ENCODE data around the gene AP3M1.

AP3M1 gene

DNA sequence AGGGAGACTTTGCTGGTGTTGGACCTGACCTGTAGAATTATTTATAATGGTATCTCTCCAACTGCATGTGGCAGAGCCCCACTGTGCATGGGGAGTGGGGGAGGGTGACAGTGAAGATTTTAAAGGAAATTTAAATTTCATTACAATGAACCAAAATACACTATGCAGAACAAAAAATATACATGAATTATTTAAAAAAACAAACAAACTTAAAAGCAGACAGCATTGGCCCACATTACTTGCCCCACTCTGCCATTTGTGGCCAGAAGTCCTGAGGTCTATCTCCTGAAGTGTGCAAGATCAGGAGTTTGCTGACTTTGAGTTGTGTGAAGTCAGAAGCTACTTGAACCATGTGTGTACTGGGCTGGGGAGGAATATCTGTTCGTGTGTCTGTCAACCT lies 40.5 kb downstream of the AP3M1 start:
- no peak for DNase-seq

DNA sequence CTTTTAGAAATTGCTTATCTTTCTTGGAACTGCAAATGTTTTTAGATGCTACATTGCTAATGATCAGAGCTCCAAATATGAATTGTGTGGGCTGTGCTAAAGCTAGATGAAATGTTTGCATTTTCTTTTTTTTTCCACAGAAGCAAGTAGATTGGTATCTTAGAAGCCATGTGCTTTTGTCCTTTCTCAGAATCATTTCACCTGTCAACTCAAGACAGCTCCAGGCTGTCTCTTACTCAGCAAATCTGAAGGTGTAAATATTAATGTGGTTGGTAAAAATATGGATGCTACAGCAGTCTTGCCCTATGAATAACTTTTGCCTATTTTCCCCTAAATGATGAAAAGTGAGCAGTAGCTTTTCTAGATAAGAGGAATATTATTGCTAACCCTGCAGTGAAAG lies 41.2 kb downstream of the AP3M1 start:
- no peak for DNase-seq

DNA sequence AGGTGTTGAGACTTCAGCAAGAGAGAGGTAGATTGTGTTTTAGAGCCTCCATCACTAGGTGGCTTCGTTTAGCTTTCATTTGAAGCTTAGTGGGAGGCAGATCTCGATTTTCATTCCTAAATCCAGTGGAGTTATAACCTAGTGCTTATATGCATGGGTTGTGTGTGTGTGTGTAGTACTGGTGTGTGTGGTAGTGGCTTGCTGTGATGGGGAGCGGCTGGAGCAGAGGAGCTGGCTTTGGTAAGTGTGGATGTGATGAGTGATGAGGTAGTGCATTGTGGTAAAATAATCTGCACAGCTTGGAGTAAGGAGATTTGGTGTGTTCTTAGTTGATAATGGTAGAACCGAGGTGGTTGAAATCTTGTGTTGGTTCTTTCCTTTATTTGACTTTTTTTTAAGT lies 43.2 kb downstream of the AP3M1 start:
- DNase-seq: no peak

DNA sequence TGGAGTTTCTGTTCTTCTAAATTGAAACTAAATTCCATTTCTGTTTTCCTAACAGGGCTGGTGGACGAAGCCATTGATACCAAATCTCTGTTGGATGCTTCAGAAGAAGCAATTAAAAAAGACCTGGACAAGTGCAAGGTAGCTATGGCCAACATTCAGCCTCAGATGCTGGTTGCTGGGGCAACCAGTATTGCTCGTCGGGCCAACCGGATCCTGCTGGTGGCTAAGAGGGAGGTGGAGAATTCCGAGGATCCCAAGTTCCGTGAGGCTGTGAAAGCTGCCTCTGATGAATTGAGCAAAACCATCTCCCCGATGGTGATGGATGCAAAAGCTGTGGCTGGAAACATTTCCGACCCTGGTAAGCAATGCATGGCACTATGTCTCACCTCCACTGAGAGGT lies 45.6 kb downstream of the AP3M1 start:
- DNase-seq: no peak

DNA sequence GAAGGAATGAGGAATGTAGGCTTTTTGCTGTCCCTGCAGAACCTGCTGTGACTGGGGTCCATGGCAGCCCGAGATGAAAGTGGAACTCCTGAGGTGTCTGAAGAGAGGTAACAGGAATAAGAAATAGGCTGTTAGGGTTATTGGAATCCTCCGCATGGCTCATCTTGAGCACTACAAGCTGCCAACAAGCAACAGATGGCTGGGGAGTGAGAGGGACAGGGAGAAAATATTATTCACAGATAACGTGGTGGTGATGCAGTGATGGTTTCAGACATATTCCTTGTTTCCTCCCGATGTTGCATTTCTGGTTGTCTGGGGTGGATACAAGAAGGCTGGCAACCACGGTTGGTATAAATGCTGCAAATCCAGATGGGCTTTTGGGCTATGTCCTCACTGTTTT lies 46.1 kb downstream of the AP3M1 start:
- no peak for DNase-seq

DNA sequence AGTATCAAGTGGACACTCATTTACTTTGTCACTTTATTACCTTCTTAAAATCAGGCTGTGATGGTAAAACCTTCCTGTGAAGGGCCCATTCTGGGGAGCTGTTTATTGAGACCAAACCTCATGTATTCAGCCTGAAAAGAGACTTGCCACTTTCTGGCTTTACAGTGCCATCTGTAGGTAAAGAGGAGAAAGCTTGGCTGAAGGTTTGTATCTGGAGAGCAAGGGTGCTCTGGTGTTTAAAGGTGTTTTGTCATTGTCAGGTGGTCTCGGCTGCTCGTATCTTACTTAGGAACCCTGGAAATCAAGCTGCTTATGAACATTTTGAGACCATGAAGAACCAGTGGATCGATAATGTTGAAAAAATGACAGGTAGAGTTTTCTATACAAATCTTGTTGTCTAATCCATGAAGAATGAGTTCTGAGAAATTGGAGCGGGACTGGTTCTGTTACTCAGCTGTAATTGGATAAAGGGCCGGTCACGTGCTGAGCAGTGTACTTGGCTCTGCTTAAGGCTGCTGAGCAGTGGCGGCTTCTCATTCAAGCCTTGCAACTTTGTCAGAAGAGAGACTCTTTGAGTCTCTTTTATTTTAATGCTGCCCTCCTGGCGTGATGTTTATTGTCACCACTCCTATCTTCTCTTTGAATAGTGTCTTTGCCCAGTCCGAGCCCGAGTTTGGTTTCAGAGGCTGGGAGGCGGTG lies 46.9 kb downstream of the AP3M1 start:
- DNase-seq: no peak

DNA sequence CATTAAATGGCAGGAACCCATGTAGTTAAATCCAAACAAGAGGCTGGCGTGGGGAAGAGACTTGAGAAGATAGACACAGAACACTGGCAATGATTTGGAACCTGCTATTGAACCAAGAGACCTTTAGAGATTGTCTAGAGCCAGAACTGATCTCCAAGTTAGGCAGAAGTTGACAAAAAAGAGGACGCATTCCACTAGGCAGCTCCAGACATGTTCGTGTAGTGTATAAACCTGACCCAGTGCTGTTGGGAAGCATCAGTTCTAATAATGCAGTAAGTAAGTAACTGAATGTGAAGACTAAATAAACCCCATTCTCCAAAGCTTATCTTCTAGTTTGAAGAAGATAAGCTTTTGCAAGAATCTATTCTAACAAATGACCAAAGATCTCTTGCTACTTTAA lies 50.8 kb downstream of the AP3M1 start:
- DNase-seq: no peak

DNA sequence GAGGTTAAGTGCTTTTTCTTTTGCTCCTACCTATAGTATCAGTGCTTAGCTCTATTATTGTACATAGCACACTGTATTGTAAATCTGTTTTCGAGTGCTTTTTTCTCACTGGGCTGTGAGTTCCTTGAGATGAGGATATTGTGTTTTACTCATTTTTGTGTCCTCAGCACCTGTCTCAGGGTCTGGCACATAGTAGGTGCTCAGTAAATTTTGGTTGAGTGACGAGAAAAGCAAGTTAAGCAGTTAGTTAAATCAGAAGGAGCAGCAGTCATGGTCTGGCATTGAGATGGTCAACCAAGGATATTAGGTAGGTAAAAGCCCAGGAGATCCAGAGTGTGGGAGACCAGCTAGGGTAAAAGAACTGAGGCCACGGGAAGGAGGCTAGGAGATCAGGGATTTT lies 51.2 kb downstream of the AP3M1 start:
- DNase-seq: no peak

DNA sequence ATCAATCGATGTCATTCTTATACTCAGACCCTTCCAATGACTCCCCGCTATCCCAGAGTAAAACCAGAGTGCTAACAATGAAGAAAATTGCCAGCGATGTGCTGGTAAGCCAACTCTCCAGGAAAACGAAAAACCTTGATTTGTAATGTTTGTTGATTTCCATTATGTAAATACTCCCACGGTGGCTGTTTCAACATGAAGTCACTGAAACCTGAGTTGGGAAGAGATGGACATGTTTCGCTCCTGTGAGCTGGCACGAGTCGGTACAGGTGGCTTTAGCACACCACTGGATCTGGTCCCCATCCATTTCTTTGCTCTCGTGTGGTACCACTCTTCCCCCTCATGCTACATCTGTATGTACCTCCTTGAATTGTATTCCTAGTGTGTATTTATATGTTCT lies 52.9 kb downstream of the AP3M1 start:
- no peak for DNase-seq

DNA sequence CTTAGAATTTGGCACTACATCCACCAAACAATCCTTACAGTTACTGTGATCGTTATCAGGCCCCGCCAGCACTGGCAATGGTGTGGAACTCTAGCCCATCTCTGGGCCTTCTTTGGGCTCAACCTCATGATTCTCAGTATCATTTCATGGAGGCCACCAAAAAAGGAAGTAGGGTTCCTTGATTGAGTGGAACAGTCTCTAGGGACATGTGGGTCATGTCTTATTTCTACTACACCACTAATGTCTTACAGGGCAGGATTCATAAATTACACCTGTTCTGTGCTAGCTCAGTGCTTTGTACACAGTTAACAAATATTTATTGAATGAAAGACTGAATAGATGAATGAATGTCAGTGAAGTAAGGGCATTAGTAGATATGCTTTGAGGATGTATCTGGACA lies 53.9 kb downstream of the AP3M1 start:
- no peak for DNase-seq

DNA sequence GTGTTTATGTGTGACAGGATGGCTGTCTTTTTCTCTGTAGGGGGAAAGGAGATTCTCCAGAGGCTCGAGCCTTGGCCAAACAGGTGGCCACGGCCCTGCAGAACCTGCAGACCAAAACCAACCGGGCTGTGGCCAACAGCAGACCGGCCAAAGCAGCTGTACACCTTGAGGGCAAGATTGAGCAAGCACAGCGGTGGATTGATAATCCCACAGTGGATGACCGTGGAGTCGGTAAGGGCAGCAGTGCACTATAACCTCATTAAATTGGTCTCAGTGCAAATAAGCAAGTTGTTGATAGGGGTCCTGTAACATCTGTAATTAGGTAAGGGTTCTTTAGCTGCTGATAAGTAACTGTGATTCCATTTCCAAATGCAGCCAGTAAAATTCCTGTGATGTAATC lies 56.4 kb downstream of the AP3M1 start:
- no peak for DNase-seq

DNA sequence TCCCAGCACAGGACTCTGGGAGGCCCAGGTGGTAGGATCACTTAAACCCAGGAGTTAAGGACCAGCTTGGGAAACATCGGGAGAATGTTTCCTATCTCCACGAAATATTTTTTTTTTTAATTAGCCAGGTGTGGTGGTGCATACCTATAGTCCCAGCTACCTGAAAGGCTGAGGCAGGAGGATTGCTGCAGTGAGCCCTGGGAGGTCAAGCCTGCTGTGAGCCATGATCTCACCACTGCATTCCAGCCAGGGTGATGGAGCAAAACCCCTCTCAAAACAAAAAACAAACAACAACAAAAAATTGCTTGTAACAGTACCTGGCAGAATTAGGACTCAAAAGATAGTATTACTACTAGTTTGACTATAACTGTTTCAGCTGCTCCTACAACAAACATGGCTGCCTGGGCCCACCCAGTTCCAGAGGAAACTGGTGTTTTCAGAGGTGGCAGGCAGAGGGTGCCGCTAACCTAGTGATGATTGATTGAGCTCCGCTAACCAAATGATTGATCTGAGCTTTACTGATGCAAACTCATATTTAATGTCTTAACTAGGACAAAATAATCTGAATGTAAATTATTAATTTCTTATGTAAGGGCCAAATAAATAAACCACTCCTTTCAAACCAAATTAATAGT lies 57.0 kb downstream of the AP3M1 start:
- DNase-seq: no peak

DNA sequence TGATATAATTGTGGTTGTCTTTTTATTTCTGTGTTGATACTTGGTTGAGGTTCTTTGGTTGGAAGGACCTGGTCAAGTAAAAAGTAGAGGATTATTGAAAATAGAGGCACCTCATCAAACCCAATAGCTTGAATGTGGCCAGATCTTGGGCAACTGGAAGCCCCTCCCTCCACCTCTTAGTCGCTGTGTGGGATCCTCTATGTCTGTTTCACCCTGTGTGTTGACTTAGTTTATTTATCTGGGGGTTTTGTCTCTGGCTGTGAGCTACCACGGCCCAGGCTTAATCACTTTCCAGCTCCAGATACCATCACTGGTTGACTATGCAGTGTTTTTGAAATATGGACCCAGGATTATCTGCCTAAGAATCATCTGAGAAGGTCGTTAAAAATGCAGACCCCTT lies 58.3 kb downstream of the AP3M1 start:
- DNase-seq: no peak

DNA sequence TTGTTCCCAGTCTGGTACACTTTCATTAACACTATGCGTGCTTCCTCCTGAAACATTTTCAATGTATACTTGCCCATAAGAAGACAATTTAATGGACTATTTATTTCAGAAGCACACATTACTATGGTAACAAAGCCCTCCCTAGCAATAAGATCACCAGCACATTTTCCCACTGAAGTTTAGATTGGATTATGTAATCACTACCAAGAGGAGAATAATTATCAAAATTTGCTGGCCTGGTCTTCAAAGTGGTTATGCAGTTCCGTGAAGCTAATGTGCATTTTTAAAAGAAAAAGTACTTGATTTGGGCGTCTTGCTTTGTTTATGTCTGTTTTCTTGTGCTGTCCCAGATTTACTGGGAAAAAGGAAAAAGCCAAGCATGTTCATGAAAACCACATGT lies 61.9 kb downstream of the AP3M1 start:
- no peak for DNase-seq

DNA sequence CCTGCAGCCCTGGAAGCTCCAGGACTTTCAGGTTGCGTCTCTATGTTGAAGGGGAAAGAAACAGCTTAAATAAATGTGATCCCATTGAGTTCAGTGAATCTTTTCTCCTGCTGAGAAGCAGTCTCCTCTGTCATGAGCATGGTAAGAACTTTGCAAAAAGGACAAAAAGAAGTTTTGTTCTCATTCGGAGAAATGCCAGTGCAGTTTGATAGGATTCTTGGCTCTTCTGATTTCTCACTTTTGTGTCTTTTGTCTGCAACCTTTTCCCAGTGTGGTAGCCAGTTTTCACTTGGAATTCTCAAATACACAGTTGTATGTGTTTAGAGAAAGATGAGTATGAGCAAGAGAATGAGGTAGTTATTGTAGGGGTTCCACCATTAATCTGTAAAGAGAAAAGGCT lies 64.3 kb downstream of the AP3M1 start:
- DNase-seq: no peak

DNA sequence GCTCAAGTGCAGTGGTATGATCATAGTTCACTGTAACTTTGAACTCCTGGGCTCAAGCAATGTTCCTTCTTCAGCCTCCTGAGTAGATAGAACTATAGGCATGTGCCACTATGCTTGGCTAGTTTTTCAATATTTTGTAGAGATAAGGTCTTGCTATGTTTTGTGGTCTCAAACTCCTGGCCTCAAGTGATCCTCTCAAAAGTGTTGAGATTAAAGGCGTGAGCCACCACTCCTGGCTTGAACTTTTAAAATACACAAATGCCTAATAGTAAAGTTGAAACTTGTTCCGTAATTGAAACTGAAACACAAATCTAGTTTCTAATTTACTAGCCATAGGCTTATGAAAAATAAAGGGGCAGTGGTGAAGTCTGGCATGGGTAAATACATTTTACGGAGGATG lies 65.7 kb downstream of the AP3M1 start:
- no peak for DNase-seq

DNA sequence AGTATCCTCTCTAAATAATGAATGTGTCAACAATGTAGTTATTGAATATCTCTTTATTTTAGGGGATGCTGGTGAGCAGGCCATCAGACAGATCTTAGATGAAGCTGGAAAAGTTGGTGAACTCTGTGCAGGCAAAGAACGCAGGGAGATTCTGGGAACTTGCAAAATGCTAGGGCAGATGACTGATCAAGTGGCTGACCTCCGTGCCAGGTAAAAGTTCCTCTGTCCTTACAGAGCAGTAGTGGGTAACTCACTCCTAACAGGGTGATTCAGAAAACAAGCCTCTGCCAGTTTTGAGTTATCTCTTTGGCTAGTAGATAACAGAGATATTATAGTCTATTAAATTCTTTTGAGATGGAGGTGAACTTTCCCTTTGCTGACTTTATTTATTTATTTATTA lies 67.3 kb downstream of the AP3M1 start:
- no peak for DNase-seq

DNA sequence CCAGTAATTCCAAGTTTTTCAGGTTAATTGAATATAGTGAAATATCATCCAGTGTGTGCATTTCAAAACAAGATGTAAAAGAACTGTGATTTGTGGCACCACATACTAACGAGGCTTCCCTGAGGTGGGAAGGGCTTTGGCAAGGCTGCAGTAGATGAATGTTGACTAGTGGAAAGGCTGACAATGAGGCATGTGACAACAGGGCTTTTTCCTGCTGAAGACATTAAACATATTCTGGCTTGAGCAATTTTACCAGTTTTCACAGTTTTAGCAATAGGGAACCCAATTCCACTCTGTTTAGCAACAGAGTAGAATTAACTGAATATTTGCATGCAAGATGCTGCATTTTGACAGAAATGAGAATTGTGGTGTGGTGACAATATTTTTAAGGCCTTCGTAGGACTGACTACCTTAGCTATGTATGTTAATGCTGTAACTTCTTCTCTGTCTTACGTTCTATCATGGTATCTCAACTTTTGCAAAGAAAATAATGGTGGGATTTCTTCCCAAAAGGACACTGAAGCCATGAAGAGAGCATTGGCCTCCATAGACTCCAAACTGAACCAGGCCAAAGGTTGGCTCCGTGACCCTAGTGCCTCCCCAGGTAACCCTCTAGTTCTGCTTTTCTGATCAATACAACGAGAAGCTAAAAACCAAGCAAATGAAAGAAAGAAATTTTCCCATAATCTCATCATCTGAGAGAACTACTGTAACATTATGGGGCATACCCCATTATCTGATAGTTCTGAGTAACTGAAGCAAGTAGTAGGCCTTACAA lies 68.5 kb downstream of the AP3M1 start:
- no peak for DNase-seq

DNA sequence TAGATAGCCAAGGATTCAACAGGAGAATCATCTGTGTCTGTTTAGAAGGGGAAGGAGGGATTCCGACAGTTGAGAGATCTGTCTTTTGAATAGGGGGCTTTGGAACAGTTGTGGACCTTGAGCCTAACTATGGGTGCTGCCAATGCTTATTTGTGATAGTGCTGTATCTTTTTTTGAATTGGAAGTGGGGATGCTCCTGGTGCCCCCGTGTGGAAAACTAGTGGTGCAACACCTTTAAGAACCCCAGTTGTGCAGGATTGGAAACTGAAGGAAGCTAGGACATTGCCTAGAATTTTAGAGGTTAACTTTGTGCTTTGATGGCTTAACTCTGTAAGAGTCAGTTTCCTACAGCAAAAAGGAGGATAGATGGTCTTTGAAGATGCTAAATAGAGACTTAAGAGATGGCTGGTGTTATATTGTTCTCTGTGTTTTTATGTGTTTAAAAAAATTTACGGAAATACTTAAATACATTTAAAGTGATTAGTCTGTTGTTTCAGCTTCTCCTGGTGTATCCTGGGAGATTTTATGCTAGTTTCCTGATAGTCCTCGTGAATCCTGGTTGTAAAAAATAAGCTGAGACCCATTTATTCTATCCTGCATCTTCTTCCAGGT lies 69.3 kb downstream of the AP3M1 start:
- DNase-seq: no peak

DNA sequence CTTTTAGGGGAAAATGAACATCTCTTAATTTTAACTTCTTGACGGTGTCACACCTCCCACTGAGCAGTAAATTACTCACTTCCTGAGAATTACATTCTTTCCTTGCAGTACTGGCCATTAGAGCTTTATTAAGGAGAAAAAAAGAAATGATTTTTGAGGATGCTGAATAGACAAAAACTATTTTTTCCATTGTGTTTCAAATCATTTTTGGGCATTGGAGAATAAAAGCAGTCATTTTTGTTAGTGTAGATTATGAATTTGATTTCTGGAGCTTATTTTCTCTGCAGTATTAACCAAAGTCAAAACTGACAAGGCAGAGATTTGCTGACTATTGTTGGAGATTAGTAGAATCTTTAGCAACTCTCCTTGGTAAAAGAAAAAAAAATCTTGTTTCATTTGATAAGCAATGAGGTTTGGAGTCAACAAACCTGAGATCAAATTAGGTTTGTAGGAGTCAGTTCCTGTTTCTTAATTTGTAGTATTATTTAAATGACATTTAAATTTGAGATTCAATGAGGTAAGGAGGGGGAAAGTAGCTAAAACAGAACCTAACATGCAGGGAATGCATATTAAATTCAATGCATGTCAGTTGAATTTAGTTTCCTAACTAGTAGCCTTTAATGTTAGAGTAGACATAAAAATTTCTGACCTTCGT lies 70.6 kb downstream of the AP3M1 start:
- DNase-seq: no peak

DNA sequence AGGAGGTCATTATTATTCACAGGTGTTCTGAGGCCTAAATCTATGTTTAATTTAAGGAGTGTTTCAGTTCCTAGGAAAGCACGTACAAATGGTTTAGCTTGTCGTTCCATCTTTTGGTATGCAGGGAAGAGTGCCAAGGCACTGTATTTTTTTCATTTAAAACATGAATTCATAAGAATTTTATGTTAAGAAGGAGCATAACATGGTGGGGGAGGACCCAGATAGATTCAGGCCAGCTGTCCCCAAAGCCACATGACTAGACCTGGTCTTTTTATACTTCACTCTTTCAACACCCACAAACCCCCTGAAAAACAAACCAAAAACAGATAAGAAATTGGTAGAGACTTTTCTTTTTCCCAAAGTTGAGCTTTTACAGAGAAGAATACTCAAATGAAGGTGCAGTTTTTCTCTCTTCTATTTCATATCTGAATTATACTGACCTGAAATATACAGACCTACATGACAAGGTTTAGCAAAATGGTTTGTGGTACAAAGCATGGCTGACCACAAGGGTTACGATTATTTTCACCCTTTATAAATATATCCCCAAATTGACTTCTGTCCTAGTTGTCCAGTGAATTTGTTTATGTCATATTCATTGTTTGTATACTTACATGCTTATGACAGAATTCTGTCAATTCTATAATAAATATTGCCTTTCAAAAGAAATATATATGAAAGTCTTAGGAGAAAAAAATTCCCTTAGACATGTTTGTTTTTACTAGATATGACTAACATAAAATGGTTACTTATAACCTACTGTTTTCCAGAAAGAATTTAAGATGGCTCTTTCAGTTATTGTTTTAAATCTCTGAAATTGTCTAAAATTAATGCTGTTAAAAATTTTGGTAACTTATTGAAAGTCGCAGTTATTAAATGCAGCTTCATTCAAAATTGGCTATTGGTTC lies 71.3 kb downstream of the AP3M1 start:
- no peak for DNase-seq

DNA sequence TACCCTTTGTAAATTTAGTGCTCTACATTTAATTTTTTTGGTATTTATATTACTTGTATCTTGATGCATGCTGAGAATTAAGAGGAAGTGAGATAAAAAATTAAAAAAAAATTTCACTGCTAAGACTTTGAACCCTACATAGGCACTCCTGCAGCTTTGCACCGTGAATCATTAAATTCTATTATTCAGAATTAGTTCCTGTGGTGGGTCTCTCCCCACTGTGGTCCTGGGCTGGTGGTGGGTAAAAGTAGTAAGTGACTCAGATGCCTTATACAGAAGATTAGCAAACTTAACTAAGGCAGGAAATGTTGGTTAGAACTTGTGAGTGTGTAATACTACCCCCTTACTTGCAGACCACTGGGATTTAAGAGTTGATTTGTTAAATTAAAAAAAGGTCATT lies 72.6 kb downstream of the AP3M1 start:
- DNase-seq: no peak
